Pancreas (tissue), 10 donors: ENCODE measurements around the gene EVX1. TPM values are rescaled to one million over a fixed set of nuclear protein-coding genes. Genes with fewer than 3 reads are reported as not detected.

Experiments used
- ATAC-seq, 4 donors: fragments of 200-7000 bp; cut with Tn5 transposase; one replicate each; pipeline versions ENCODE4 v1.8.0 to v1.9.1; 2020; ENCODE audit warnings: mild to moderate bottlenecking in 4 of 4, moderate library complexity in 4 of 4
- DNase-seq, 6 donors: peaks; one replicate each; pipeline ENCODE4 v3.0.0-alpha.2; 2020
- FAIRE-seq: peaks from 2 replicates; lab custom pipeline; 2012; peaks lifted over from hg19 to GRCh38; lab: Jason Lieb, UNC
- H3K27ac ChIP-seq, 4 donors: fragments of 200-600 bp; sonication (generic); 1 replicate in 3 of 4; 2 replicates in 1 of 4; pipeline versions ENCODE4 v1.5.0 to v1.8.0; 2020
- H3K27me3 ChIP-seq, 4 donors: fragments of 200-600 bp; one replicate each; pipeline ENCODE4 v1.8.0; 2021
- H3K36me3 ChIP-seq, 3 donors: fragments of 200-600 bp; sonication (generic) in 1 of 3; one replicate each; pipeline versions ENCODE4 v1.5.0 to v1.8.0; 2020 to 2021
- H3K4me1 ChIP-seq, 3 donors: fragments of 200-600 bp; one replicate each; pipeline ENCODE4 v1.8.0; 2021
- H3K4me3 ChIP-seq, 4 donors: fragments of 200-600 bp; sonication (generic) in 2 of 4; one replicate each; pipeline versions ENCODE4 v1.5.0 to v1.8.0; 2020 to 2021
- H3K9me3 ChIP-seq, 4 donors: fragments of 200-600 bp; one replicate each; pipeline ENCODE4 v1.8.0; 2021
- CTCF ChIP-seq, 4 donors: fragments of 200-600 bp; sonication (generic) in 3 of 4; IDR thresholded peaks; one replicate each; pipeline versions ENCODE4 v1.5.0 to v1.8.0; 2021; ENCODE audit warnings: antibody characterized with exemption in 4 of 4
- WGBS, 2 donors: extraction: QIAGEN DNeasy Blood & Tissue Kit; methylation state at CpG; one replicate each; pipeline ENCODE4 v1.1.7; 2013; 5-methylcytosine and 5-hydroxymethylcytosine counted together
- intact Hi-C, 3 donors: fragments of 100-400 bp; cut with DNase I; formaldehyde crosslinking; loops; one replicate each; pipeline versions ENCODE4 v1.11.1 to v1.14.2; 2022
- polyA plus RNA-seq, 2 donors: library from polyadenylated mRNA; stranded (reverse); fragments of 200-250 nt; gene quantifications; one replicate each; pipeline ENCODE4 v1.2.3, GENCODE V29; 2013
- total RNA-seq, 6 donors: library from RNA; stranded (reverse); fragmentation: NEBNext Ultra II Directional in 4 of 6; extraction: Animal tissue kit (Norgen Biotek cat#: 25700) in 4 of 6; gene quantifications; one replicate each; pipeline versions ENCODE4 v1.2.1 to v1.2.4, GENCODE V29; 2021 to 2023
- donor health status: healthy with polysubstance abuse.
- donor health status: DM: no; HTN: no; CAD: no; lungs with moderate emphysema.
- donor health status: DM: no; HTN: no; CAD: no.
- donor health status: control.
- donor health status: control.
- donor health status: Bipolar disorder and iron deficiency.
- donor health status: DM: yes; HTN: yes; CAD: no.
- donor health status: DM: no; HTN: no; CAD: no.
- donor health status: DM: no; HTN: no; CAD: no.
- donor health status: DM: yes; HTN: yes; CAD: no.

EVX1 gene
- total and polyA plus RNA-seq, 8 donors = 0.05 TPM; not detected in 7

- DNase-seq (no peak), FAIRE-seq (no peak), ATAC-seq (peak in 2 of 4 donors; percentile 40 to 68)
- no peak overlapping the region for H3K4me3 ChIP-seq
- H3K4me1 ChIP-seq = no peaks in the 10 kb centered on the region
- intact Hi-C loops = loop anchor here in 1 of 3 donors (10.0 kb wide), 1 partner anchor 350 kb away; no protein-coding TSS in a partner anchor
- WGBS, 2 donors = 10 to 11% methylated on average over 61 of the region's 61 CpGs
- no peak overlapping the region for H3K27ac ChIP-seq
- no peak for TF ChIP-seq CTCF (IDR thresholded peaks at IDR 0.05)
- H3K9me3 ChIP-seq = no peaks in the 10 kb centered on the region
- no peaks in the 10 kb centered on the region for H3K36me3 ChIP-seq
- peaks cover 3 to 48% (median 17%) of the 10 kb centered on the region in 4 donors for H3K27me3 ChIP-seq
These were observed 17.3 kb upstream of the EVX1 start for GRCh38 chr7:27224983-27225934.

GRCh38 chr7:27229448-27229847 lies 13.2 kb upstream of the EVX1 start:
- 68 to 78% methylated on average over 4 of the region's 4 CpGs for WGBS, 2 donors
- Histone ChIP-seq H3K9me3 (no peaks in the 10 kb centered on the region), H3K4me3 (no peak overlapping the region), H3K4me1 (no peaks in the 10 kb centered on the region), H3K27me3 (peaks cover 0 to 21% (median 3%) of the 10 kb centered on the region in 4 donors), H3K36me3 (no peaks in the 10 kb centered on the region), H3K27ac (no peak overlapping the region)
- intact Hi-C loops = loop anchor here in 1 of 3 donors (10.0 kb wide), 1 partner anchor 345 kb away; no protein-coding TSS in a partner anchor
- FAIRE-seq (no peak), DNase-seq (no peak), ATAC-seq (no peak)
- no peak for TF ChIP-seq CTCF (IDR thresholded peaks at IDR 0.05)

- no peak overlapping the region for H3K27ac ChIP-seq
- WGBS, 2 donors = 6 to 7% methylated on average over 60 to 66 of the region's 66 CpGs
- no peaks in the 10 kb centered on the region for H3K36me3 ChIP-seq
- peaks cover 0 to 14% (median 3%) of the 10 kb centered on the region in 4 donors for H3K27me3 ChIP-seq
- intact Hi-C loops = no loop called here
- peak overlapping the region in 3 of 4 donors; percentile 5 to 44 (median 28) for H3K4me3 ChIP-seq
- peak; percentile 22 to 80 (median 49) for DNase-seq
- FAIRE-seq = no peak
- ATAC-seq = peak; percentile 55 to 87 (median 84)
- no peaks in the 10 kb centered on the region for H3K4me1 ChIP-seq
- TF ChIP-seq CTCF (IDR thresholded peaks at IDR 0.05) = peak in 1 of 4 donors; percentile 5
- no peaks in the 10 kb centered on the region for H3K9me3 ChIP-seq
These were observed 7.0 kb upstream of the EVX1 start for GRCh38 chr7:27235387-27236311.

GRCh38 chr7:27237735-27238334 lies 4.8 kb upstream of the EVX1 start:
- ATAC-seq (no peak), DNase-seq (no peak), FAIRE-seq (no peak)
- Histone ChIP-seq H3K27me3 (peaks cover 0 to 36% (median 13%) of the 10 kb centered on the region in 4 donors), H3K4me1 (peaks cover 0 to 4% (median 0%) of the 10 kb centered on the region in 3 donors), H3K27ac (no peak overlapping the region), H3K9me3 (no peaks in the 10 kb centered on the region), H3K36me3 (no peaks in the 10 kb centered on the region), H3K4me3 (no peak overlapping the region)
- 91 to 100% methylated on average over 1 of the region's 1 CpG for WGBS, 2 donors
- no peak for TF ChIP-seq CTCF (IDR thresholded peaks at IDR 0.05)
- intact Hi-C loops = no loop called here
